Measurements from ENCODE around the gene FLRT1.

Gene FLRT1

GRCh38 chr11:64065712-64066111, 30.0 kb downstream of the FLRT1 start:
- Histone ChIP-seq H3K9me3 (replicated peaks in 1 of 11) (no peaks in the 10 kb centered on the region), H3K27ac (no peak overlapping the region), H3K27me3 (peaks cover 9 to 18% (median 13%) of the 10 kb centered on the region in 11 experiments), H3K36me3 (no peaks in the 10 kb centered on the region), H3K4me3 (no peak overlapping the region), H3K4me2 (no peak overlapping the region), H4K20me1 (peaks cover 0 to 99% (median 64%) of the 10 kb centered on the region in 11 experiments; a peak in 20 of 22 replicates), H3K4me1 (peaks cover under 1 to 32% (median 19%) of the 10 kb centered on the region in 10 experiments; a peak in 17 of 20 replicates), H3K9ac (no peak overlapping the region)
- no peak for TF ChIP-seq Cebpa-rat (IDR thresholded peaks at IDR 0.05)

DNA sequence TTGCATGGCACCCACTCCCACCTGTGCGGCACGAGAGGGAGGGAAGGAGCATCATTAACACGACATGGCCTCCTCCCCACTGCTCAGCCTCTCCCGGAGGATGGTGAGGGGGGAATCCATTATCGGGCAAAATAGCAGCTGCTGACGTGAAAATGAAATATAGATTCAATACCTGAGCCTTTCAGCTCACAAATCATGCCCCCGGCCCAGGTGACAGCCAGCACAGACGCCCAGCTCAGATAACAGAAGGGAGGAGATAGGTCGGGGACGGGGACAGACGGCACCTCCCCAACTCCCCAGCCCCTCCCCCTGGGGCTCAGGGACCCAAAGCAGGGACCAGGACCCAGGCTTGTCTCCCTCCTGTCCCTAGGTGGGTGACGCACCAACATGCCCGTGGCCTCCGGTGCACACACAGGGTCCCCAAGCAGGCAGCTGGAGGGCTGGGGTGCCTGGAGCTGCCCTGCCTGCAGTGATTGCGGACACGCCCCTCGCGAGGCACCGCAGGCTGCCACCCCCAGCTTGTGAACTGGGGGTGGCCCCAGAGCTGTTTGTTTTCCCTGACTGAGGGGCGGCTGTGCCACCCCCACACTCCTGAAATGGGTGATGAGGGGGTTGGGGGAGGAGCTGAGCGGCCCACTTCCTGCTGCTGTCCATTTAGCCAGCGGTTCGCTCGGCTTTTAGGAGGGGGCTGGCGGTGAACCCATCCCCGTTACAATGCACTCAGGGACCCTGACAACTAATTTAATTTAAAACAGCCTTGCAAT, 31.7 kb downstream of the FLRT1 start:
- no peaks in the 10 kb centered on the region for H3K36me3 ChIP-seq
- H3K4me1 ChIP-seq: peaks cover 0 to 24% (median 10%) of the 10 kb centered on the region in 10 experiments; a peak in 11 of 20 replicates
- no peaks in the 10 kb centered on the region for H3K9me3 ChIP-seq (replicated peaks in 1 of 11)
- 0 out of 22 replicates have a peak, but pooled peaks cover 0 to 2% (median 0%) of the 10 kb centered on the region in 11 experiments for H3K27me3 ChIP-seq
- H3K4me2 ChIP-seq: peak overlapping the region in 7 of 11 experiments; percentile 14 to 58 (median 28); a peak in 11 of 22 replicates
- H4K20me1 ChIP-seq: peaks cover 0 to 99% (median 68%) of the 10 kb centered on the region in 11 experiments; a peak in 18 of 22 replicates
- H3K9ac ChIP-seq: peak overlapping the region in 1 of 11 experiments; percentile 41; a peak in 2 of 22 replicates
- no peak overlapping the region for H3K27ac ChIP-seq
- no peak overlapping the region for H3K4me3 ChIP-seq
- TF ChIP-seq Cebpa-rat (IDR thresholded peaks at IDR 0.05): no peak

- H3K27me3 ChIP-seq: no peaks in the 10 kb centered on the region
These were observed 33.1 kb downstream of the FLRT1 start for GRCh38 chr11:64068705-64069400.

GRCh38 chr11:64069401-64070313, 33.9 kb downstream of the FLRT1 start:
- H3K4me3 ChIP-seq: no peak overlapping the region
- no peak overlapping the region for H3K4me2 ChIP-seq
- H3K27ac ChIP-seq: no peak overlapping the region
- peaks cover 0 to 99% (median 68%) of the 10 kb centered on the region in 11 experiments; a peak in 18 of 22 replicates for H4K20me1 ChIP-seq
- H3K27me3 ChIP-seq: no peaks in the 10 kb centered on the region
- peaks cover 12 to 43% (median 24%) of the 10 kb centered on the region in 10 experiments for H3K4me1 ChIP-seq
- no peak for TF ChIP-seq Cebpa-rat (IDR thresholded peaks at IDR 0.05)
- no peaks in the 10 kb centered on the region for H3K36me3 ChIP-seq
- no peaks in the 10 kb centered on the region for H3K9me3 ChIP-seq (replicated peaks in 1 of 11)
- H3K9ac ChIP-seq: 0 out of 22 replicates have a peak overlapping the region, but pooled peaks of 1 of the 11 experiments have one; percentile 2

More at GRCh38 chr11:64068705-64069400, 33.1 kb downstream of the FLRT1 start:
- TF ChIP-seq Cebpa-rat (IDR thresholded peaks at IDR 0.05): no peak
- Histone ChIP-seq H3K27ac (no peak overlapping the region), H4K20me1 (peaks cover 3 to 99% (median 68%) of the 10 kb centered on the region in 11 experiments; a peak in 20 of 22 replicates), H3K4me3 (no peak overlapping the region), H3K4me1 (peaks cover 4 to 35% (median 16%) of the 10 kb centered on the region in 10 experiments), H3K36me3 (no peaks in the 10 kb centered on the region), H3K9me3 (replicated peaks in 1 of 11) (no peaks in the 10 kb centered on the region), H3K4me2 (no peak overlapping the region), H3K9ac (0 out of 22 replicates have a peak overlapping the region, but pooled peaks of 2 of the 11 experiments have one; percentile 2 to 18)

- Histone ChIP-seq H3K4me3 (no peak overlapping the region), H3K9ac (no peak overlapping the region), H3K4me2 (no peak overlapping the region), H3K27ac (no peak overlapping the region), H3K36me3 (no peaks in the 10 kb centered on the region), H3K27me3 (no peaks in the 10 kb centered on the region), H4K20me1 (peaks cover 0 to 99% (median 70%) of the 10 kb centered on the region in 11 experiments; a peak in 18 of 22 replicates), H3K9me3 (replicated peaks in 1 of 11) (no peaks in the 10 kb centered on the region), H3K4me1 (peaks cover 13 to 46% (median 26%) of the 10 kb centered on the region in 10 experiments)
- no peak for TF ChIP-seq Cebpa-rat (IDR thresholded peaks at IDR 0.05)
These were observed 34.6 kb downstream of the FLRT1 start for GRCh38 chr11:64070314-64070681.

GRCh38 chr11:64071849-64072248, 36.1 kb downstream of the FLRT1 start:
- Histone ChIP-seq H3K4me2 (no peak overlapping the region), H3K27me3 (no peaks in the 10 kb centered on the region), H3K9ac (peak overlapping the region in 3 of 11 experiments; percentile 19 to 42 (median 24); a peak in 2 of 22 replicates), H4K20me1 (peaks cover 0 to 100% (median 81%) of the 10 kb centered on the region in 11 experiments; a peak in 18 of 22 replicates), H3K4me1 (peaks cover 13 to 43% (median 26%) of the 10 kb centered on the region in 10 experiments), H3K4me3 (no peak overlapping the region), H3K27ac (no peak overlapping the region), H3K9me3 (replicated peaks in 1 of 11) (no peaks in the 10 kb centered on the region), H3K36me3 (peaks cover 0 to 7% (median 0%) of the 10 kb centered on the region in 11 experiments; a peak in 2 of 22 replicates)
- no peak for TF ChIP-seq Cebpa-rat (IDR thresholded peaks at IDR 0.05)

GRCh38 chr11:64072403-64072802, 36.7 kb downstream of the FLRT1 start:
- no peak overlapping the region for H3K4me3 ChIP-seq
- no peak for TF ChIP-seq Cebpa-rat (IDR thresholded peaks at IDR 0.05)
- H3K4me1 ChIP-seq: peaks cover 13 to 38% (median 23%) of the 10 kb centered on the region in 10 experiments
- no peak overlapping the region for H3K27ac ChIP-seq
- H3K27me3 ChIP-seq: no peaks in the 10 kb centered on the region
- peaks cover 0 to 7% (median 0%) of the 10 kb centered on the region in 11 experiments; a peak in 2 of 22 replicates for H3K36me3 ChIP-seq
- H3K9ac ChIP-seq: no peak overlapping the region
- H4K20me1 ChIP-seq: peaks cover 0 to 100% (median 82%) of the 10 kb centered on the region in 11 experiments; a peak in 18 of 22 replicates
- no peaks in the 10 kb centered on the region for H3K9me3 ChIP-seq (replicated peaks in 1 of 11)
- H3K4me2 ChIP-seq: no peak overlapping the region

GRCh38 chr11:64072871-64073270, 37.1 kb downstream of the FLRT1 start:
- Histone ChIP-seq H3K4me2 (peak overlapping the region in 3 of 11 experiments; percentile 18 to 40 (median 30); a peak in 4 of 22 replicates), H3K36me3 (peaks cover 0 to 7% (median 0%) of the 10 kb centered on the region in 11 experiments; a peak in 2 of 22 replicates), H3K4me1 (peaks cover 13 to 36% (median 21%) of the 10 kb centered on the region in 10 experiments), H3K9ac (peak overlapping the region in 3 of 11 experiments; percentile 5 to 48 (median 23); a peak in 2 of 22 replicates), H3K9me3 (replicated peaks in 1 of 11) (no peaks in the 10 kb centered on the region), H3K27ac (no peak overlapping the region), H3K27me3 (no peaks in the 10 kb centered on the region), H4K20me1 (peaks cover 0 to 100% (median 84%) of the 10 kb centered on the region in 11 experiments; a peak in 18 of 22 replicates), H3K4me3 (no peak overlapping the region)
- TF ChIP-seq Cebpa-rat (IDR thresholded peaks at IDR 0.05): no peak

Data from BLaER1 treated with 17β-estradiol and CSF1 and Interleukin-3, amounts not matched to agents 10 nM and 100 nM (cell line).